Measurements from ENCODE around the gene IMMT.

IMMT gene

GRCh38 chr2:86213056-86213455 is 17.8 kb upstream of the IMMT start:
- Histone ChIP-seq H3K9me3 (ENCODE audit: severe bottlenecking) (no peaks in the 10 kb centered on the region), H3K36me3 (ENCODE audit: low read depth) (peaks cover 53% of the 10 kb centered on the region), H3K4me1 (ENCODE audit: insufficient read depth, poor library complexity, severe bottlenecking) (no peaks in the 10 kb centered on the region), H3K4me3 (ENCODE audit: severe bottlenecking) (no peak overlapping the region), H3K27me3 (ENCODE audit: insufficient read depth, poor library complexity, severe bottlenecking) (no peaks in the 10 kb centered on the region), H3K27ac (ENCODE audit: poor library complexity, severe bottlenecking) (no peak overlapping the region)
- ATAC-seq (ENCODE audit: low read depth) (no peak), DNase-seq (ENCODE audit: low spot score) (no peak)
- TF ChIP-seq CTCF (IDR thresholded peaks at IDR 0.05; ENCODE audit: poor library complexity, severe bottlenecking): no peak

DNA sequence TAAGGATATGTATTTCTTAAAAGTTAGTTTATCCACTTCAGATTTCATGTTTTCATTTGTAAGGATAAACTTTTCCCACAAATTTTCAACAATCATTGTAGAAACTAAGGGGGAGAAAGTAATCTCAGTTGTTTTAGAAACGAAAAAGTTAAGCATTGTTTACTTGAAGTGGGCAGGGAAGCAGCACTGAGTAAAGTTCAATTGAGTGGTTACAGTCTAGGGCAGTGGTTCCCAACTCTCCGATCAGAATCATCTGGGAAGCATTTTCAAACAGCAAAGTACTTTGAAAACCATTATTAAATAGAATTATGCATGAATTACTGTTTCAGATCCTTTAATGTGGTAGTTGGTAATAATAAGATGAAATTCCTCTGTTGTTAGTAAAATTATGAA is 16.5 kb upstream of the IMMT start:
- no peaks in the 10 kb centered on the region for H3K9me3 ChIP-seq (ENCODE audit: severe bottlenecking)
- DNase-seq (ENCODE audit: low spot score) (no peak), ATAC-seq (ENCODE audit: low read depth) (no peak)
- no peaks in the 10 kb centered on the region for H3K27me3 ChIP-seq (ENCODE audit: insufficient read depth, poor library complexity, severe bottlenecking)
- no peak for TF ChIP-seq CTCF (IDR thresholded peaks at IDR 0.05; ENCODE audit: poor library complexity, severe bottlenecking)
- H3K36me3 ChIP-seq (ENCODE audit: low read depth): peaks cover 65% of the 10 kb centered on the region
- no peak overlapping the region for H3K27ac ChIP-seq (ENCODE audit: poor library complexity, severe bottlenecking)
- no peak overlapping the region for H3K4me3 ChIP-seq (ENCODE audit: severe bottlenecking)
- H3K4me1 ChIP-seq (ENCODE audit: insufficient read depth, poor library complexity, severe bottlenecking): no peaks in the 10 kb centered on the region

- Histone ChIP-seq H3K36me3 (ENCODE audit: low read depth) (peaks cover 71% of the 10 kb centered on the region), H3K9me3 (ENCODE audit: severe bottlenecking) (no peaks in the 10 kb centered on the region), H3K4me3 (ENCODE audit: severe bottlenecking) (no peak overlapping the region), H3K4me1 (ENCODE audit: insufficient read depth, poor library complexity, severe bottlenecking) (no peaks in the 10 kb centered on the region), H3K27ac (ENCODE audit: poor library complexity, severe bottlenecking) (no peak overlapping the region), H3K27me3 (ENCODE audit: insufficient read depth, poor library complexity, severe bottlenecking) (no peaks in the 10 kb centered on the region)
- DNase-seq (ENCODE audit: low spot score) (no peak), ATAC-seq (ENCODE audit: low read depth) (no peak)
- TF ChIP-seq CTCF (IDR thresholded peaks at IDR 0.05; ENCODE audit: poor library complexity, severe bottlenecking): no peak
These were observed 16.0 kb upstream of the IMMT start for GRCh38 chr2:86211033-86211795.

DNA sequence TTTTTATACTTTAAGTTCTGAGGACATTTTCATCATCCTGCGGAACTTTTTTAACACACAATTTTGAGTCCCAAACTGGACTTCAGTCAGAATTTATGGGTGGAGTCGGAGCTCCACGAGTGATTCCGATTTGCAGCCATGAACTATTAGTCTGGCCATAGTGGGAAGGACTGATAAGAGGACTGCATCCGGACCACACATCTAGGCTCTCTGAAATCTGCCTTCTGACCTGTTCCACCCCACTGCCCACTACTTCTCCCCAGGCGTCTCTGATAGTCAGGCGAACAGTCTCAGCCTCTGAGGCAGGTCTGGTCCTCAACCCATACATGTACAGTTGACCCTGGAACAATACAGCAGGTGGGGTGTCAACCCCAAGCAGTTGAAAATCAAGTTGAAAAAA is 9.2 kb upstream of the IMMT start:
- no peak overlapping the region for H3K27ac ChIP-seq (ENCODE audit: poor library complexity, severe bottlenecking)
- ATAC-seq (ENCODE audit: low read depth): no peak
- DNase-seq (ENCODE audit: low spot score): no peak
- no peak for TF ChIP-seq CTCF (IDR thresholded peaks at IDR 0.05; ENCODE audit: poor library complexity, severe bottlenecking)
- H3K27me3 ChIP-seq (ENCODE audit: insufficient read depth, poor library complexity, severe bottlenecking): no peaks in the 10 kb centered on the region
- H3K9me3 ChIP-seq (ENCODE audit: severe bottlenecking): no peaks in the 10 kb centered on the region
- H3K36me3 ChIP-seq (ENCODE audit: low read depth): peaks cover 44% of the 10 kb centered on the region
- no peak overlapping the region for H3K4me3 ChIP-seq (ENCODE audit: severe bottlenecking)
- H3K4me1 ChIP-seq (ENCODE audit: insufficient read depth, poor library complexity, severe bottlenecking): no peaks in the 10 kb centered on the region

GRCh38 chr2:86203614-86204013 is 8.4 kb upstream of the IMMT start:
- Histone ChIP-seq H3K9me3 (ENCODE audit: severe bottlenecking) (no peaks in the 10 kb centered on the region), H3K4me1 (ENCODE audit: insufficient read depth, poor library complexity, severe bottlenecking) (no peaks in the 10 kb centered on the region), H3K4me3 (ENCODE audit: severe bottlenecking) (no peak overlapping the region), H3K27me3 (ENCODE audit: insufficient read depth, poor library complexity, severe bottlenecking) (no peaks in the 10 kb centered on the region), H3K36me3 (ENCODE audit: low read depth) (peaks cover 37% of the 10 kb centered on the region), H3K27ac (ENCODE audit: poor library complexity, severe bottlenecking) (no peak overlapping the region)
- DNase-seq (ENCODE audit: low spot score): no peak
- no peak for ATAC-seq (ENCODE audit: low read depth)
- TF ChIP-seq CTCF (IDR thresholded peaks at IDR 0.05; ENCODE audit: poor library complexity, severe bottlenecking): no peak

Measured in RWPE2 (cell line).